Right ventricle myocardium inferior (tissue), 1 donor: Measurements from ENCODE around the gene CLPTM1L. TPM values are rescaled to one million over a fixed set of nuclear protein-coding genes. Genes with fewer than 3 reads are reported as not detected.
"Not testable (repeated sequence)": the region's sequence is repeated elsewhere in the genome, so short reads cannot be mapped to it uniquely, and the experiment has no call there.

Source experiments
- ATAC-seq: fragments of 200-7000 bp; cut with Tn5 transposase; one replicate; pipeline ENCODE4 v1.9.1; 2020; ENCODE audit warnings: mild to moderate bottlenecking, moderate library complexity
- DNase-seq: peaks from one replicate; pipeline ENCODE4 v3.0.0; 2021; ENCODE audit errors: missing footprints
- intact Hi-C: fragments of 100-400 bp; cut with DNase I; formaldehyde crosslinking; loops from one replicate; pipeline ENCODE4 v1.11.0; 2022
- total RNA-seq: library from RNA; stranded (reverse); fragmentation: NEBNext Ultra II Directional; extraction: Animal tissue kit (Norgen Biotek cat#: 25700); gene quantifications from one replicate; pipeline ENCODE4 v1.2.1, GENCODE V29; 2021
- donor health status: DM: no; HTN: yes; CAD: no; lungs with severe emphysema.

Gene CLPTM1L
- total RNA-seq, 1 donor from 2014 or later: 33.3 TPM

GRCh38 chr5:1381370-1382247 lies 36.7 kb upstream of the CLPTM1L start:
- no peak for DNase-seq

DNA sequence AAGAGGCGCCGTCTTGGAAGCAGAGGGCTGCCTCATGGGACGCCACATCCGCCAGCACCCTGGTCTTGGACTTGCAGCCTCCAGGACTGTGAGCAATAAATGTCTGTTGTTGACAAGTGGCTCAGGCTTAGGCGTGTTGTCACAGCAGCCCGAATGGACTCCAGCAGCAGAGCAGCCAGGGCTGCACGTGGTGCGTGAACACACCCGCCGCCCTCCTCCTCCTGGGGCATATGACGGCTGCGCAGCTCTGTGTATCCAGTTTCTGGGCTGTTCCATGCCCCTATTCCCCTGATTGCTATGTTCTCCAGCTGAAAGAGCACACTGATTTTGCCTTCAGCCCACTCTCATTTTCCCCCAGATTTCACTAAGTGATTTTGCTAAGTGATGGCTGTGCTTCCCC lies 36.0 kb upstream of the CLPTM1L start:
- ATAC-seq: no peak
- intact Hi-C loops: loop anchor here (2.0 kb wide), 1 partner anchor 262 kb away; no protein-coding TSS in a partner anchor
- DNase-seq: no peak

More at GRCh38 chr5:1381370-1382247, 36.7 kb upstream of the CLPTM1L start:
- intact Hi-C loops: loop anchor here (2.0 kb wide), 1 partner anchor 261 kb away; no protein-coding TSS in a partner anchor
- ATAC-seq: no peak

DNA sequence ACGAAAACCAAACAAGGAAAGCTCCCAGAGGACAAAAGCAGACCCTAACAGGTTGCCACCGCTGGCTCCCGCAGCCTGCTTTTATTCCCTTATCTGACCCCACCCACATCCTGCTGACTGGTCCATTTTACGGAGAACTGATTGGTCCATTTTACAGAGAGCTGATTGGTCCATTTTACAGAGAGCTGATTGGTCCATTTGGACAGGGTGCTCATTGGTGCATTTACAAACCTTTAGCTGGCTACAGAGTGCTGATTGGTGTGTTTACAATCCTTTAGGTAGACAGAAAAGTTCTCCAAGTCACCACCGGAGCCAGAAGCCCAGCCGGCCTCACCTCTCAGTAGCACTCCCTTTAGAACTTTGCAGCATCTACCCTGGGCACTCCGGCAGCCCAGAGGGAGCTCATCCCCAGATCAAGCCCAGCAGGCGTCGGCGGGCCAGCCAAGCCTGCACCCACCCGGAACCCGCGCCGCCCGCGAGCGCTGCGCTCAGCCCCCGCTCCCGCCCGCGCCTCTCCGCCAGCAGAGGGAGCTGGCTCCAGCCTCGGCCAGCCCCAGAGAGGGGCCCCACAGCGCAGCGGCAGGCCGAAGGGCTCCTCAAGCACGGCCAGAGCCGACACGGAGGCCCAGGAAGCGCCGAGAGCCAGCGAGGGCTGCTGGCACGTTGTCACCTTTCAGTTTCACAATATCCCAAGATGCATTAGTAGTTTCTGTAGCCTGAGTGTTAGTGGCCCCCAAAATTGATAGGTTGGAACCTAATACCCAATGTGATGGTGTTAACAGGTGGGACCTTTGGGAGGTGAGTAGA lies 35.3 kb upstream of the CLPTM1L start:
- ATAC-seq: peak; percentile 71
- intact Hi-C loops: loop anchor here (2.0 kb wide), 1 partner anchor 263 kb away; no protein-coding TSS in a partner anchor
- DNase-seq: no peak

DNA sequence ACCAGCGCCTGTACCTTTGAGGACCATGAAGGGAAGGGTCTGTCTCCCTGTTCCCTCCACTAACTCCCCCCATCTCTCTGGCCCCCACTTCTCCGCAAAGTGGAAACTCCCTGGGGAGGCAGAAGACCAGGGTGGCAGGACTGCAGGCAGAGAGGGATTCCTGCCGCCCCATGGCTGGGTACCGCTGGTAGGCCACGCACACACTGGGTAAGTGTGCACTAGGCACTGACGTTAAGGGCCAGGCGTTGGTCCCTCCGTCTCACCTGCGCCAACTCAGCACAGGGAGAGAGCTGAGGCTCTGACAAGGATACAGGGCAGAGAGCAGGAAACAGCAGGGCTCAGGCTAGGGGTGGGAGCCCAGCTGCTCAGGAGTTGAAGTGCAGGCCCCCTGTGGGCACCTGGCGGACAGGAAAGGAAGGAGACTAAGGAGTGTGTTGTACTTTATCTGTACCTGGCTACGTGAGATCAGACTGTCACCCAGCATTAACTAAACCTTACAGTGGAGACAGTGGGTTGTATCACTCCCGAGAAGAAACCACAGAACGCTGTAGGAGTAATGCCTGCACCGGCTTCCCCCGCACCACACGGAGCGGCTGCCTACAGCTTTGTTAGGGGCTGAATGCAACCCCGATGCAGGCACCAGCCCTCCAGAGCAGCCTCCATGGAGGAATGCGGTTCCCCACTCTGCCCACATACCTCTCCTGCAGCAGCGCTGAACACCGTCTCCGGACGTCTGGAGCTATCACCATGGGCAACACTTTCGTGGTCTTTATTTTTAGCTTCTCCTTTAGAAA lies 34.2 kb upstream of the CLPTM1L start:
- DNase-seq (no peak), ATAC-seq (no peak)
- intact Hi-C loops: no loop called here

GRCh38 chr5:1378096-1378495 lies 33.2 kb upstream of the CLPTM1L start:
- ATAC-seq (no peak), DNase-seq (no peak)
- intact Hi-C loops: no loop called here

DNA sequence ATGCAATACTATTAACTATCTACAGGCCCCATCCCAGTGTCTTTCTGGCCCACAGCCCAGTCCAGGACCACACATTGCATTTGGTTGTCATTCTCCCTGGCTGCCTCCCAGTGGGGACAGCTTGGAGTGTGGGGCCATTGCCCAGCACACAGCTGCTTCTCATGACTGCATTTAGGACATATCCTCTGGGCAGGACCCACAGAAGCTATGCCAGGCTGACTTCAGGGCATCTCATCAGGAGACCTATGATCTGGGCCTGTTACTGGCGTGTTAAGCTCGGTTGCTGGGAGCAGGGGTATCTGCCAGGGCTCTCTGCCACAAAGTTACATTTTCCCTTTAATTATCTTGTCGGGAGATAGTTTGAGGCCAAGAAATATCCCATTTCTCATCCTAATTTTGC lies 32.1 kb upstream of the CLPTM1L start:
- intact Hi-C loops: no loop called here
- no peak for ATAC-seq

DNA sequence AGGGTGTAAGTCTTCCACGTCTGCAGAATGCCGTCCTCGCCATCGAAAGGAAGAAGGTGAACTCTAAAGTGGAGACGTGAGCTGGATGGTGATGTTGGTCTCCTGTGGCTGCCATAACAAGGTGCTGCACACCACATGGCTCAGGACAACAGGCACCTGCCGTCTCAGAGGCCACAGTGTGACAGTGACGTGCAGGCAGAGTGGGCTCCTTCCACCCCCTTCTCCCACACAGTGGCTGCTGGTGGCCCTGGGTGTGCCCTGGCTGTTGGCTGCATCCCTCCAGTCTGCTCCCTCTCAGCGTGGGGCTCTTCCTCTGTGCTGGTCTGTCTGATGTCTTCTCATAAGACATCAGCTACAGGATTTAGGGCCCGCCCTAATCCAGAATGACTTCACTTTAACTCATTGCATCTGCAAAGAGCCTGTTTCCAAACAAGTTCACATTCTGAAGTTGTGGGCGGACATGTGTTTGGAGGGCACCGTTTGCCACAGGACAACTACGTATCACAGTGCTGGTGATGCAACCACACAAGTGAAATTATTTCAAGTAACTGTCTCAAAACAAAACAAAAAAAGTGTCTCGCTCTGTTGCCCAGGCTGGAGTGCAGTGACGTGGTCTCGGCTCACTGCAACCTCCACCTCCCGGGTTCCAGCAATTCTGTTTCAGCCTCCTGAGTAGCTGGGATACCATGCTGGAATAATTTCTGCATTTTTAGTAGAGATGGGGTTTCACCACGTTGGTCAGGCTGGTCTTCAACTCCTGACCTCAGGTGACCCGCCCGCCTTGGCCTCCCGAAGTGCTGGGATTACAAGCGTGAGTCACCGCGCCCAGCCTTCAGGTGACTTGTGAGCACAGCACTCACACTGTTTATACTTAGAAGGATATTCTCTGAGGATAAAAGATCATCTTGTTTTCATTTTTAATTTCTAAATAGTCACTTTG lies 31.2 kb upstream of the CLPTM1L start:
- no peak for ATAC-seq
- intact Hi-C loops: no loop called here
- no peak for DNase-seq

More for the DNA sequence above, 32.1 kb upstream of the CLPTM1L start:
- no peak for DNase-seq

- DNase-seq (no peak), ATAC-seq (no peak)
- intact Hi-C loops: no loop called here
Observed at GRCh38 chr5:1374679-1375055, 29.8 kb upstream of the CLPTM1L start.

GRCh38 chr5:1374030-1374678 lies 29.3 kb upstream of the CLPTM1L start:
- ATAC-seq (no peak), DNase-seq (no peak)
- intact Hi-C loops: no loop called here

DNA sequence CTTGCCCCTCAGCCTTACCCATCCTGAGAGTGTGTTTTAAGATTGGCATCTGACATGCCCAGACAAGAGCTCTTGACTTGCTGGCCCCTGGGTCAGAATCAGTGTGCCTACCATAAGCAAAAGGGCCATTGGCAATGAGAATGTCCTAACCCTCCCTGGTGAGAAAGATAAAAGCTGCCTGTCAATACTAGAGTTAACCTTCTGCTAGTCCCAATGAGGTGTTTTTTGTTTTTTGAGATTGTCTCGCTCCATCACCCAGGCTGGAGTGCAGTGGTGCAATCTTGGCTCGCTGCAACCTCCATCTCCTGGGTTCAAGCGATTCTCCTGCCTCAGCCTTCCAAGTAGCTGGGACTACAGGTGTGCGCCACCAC lies 27.1 kb upstream of the CLPTM1L start:
- DNase-seq, intact Hi-C loops, ATAC-seq: not testable (repeated sequence)

DNA sequence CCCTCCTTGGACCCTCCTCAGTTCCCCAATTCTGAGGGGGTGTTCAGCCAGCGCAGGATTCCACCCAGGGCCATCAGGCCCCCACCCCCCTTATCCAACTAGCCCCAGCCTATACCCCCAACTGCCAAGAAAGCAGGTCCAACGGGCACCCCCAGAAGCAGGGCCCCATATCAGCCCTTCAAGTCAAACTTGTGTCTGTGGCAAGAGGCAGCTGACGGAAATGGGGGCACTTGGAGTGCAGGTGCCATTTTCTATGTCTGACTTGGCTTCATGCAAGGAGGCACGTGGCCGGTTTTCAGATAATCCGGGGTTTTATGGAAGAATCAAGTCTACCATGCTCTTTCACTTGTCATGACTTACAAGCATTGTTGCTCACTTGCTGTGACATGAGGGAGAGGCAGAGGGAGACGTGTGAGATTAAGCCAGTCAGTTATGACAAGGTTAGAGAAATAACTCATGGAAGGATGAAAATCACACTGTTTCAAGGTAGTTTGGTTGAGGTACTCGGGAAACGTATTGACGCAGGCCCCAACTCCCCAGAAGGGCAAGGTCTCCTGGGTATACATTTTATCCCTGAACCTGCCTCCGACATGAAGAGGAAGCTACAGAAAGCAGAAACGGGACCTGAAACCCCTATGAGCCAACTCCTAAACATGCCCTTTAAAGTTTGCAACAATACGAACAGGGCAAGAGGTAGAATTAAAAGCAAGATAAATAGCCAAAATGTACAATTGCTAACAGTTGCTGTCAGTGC lies 26.5 kb upstream of the CLPTM1L start:
- peak; percentile 37 for DNase-seq
- intact Hi-C loops: no loop called here
- ATAC-seq: no peak

GRCh38 chr5:1370006-1370405 lies 25.1 kb upstream of the CLPTM1L start:
- intact Hi-C loops: no loop called here
- ATAC-seq: no peak
- DNase-seq: no peak

GRCh38 chr5:1368756-1369155 lies 23.9 kb upstream of the CLPTM1L start:
- ATAC-seq (no peak), DNase-seq (no peak)
- intact Hi-C loops: no loop called here

DNA sequence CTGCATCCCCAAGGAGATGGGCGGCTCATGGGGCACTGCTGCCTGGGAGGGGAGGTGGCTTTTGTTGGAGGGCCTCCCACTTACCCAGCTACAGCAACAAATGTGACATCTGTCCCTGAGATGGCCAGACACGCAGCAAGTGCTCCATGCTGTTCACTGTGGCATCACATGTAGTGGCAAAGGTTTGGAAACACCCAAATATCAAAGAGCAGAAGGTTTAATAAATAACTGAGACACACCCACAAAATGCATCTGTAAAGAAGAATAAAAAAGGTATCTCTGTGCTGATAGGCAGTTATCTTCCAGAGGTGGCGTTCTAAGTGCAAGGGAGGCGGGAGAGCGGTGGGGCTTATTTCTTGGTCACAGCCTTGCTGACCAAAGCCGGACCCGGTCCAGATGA lies 23.3 kb upstream of the CLPTM1L start:
- intact Hi-C loops: no loop called here
- ATAC-seq (no peak), DNase-seq (peak; percentile 45)

DNA sequence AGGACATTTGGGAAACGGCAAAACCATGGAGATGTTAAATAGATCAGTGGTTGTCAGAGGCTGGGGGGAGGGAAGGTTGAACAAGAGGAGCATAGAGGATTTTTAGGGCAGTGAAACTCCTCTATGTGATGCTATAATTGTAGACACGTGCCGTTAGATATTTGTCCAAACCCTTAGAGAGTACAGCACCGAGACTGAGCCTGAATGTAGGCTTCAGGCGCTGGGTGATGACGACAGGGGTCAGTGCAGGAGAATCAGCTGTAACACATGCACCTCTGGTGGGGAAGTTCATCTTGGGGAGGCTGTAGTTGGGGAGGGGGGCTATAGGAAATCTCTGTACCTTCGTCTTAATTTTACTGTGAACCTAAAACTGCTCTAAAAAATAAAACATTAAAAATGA lies 22.2 kb upstream of the CLPTM1L start:
- intact Hi-C loops: no loop called here
- ATAC-seq (no peak), DNase-seq (no peak)

GRCh38 chr5:1366514-1366913 lies 21.6 kb upstream of the CLPTM1L start:
- ATAC-seq: no peak
- intact Hi-C loops: no loop called here
- no peak for DNase-seq

DNA sequence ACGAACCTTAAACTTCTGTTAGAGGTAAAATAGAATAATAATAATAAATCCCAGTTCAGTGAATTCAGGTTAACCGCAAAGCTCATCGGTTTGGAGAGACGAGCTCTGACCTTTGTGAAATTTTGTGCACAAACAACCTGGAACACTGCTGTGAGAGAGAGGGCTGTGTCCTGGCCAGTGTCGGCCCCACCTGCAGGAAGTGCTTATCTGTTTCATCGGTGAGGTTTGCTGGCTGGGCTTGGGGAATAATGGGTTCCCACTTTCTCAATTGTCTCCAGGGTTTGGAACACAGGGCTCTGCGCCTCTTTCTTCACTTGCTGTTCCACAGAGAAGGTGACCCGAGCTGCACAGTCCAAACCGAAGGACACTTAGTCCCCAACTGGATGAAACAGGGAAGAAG lies 19.3 kb upstream of the CLPTM1L start:
- DNase-seq (peak; percentile 23), ATAC-seq (no peak)
- intact Hi-C loops: no loop called here
